MCF 10A (cell line): ENCODE measurements around the gene RUSF1. TPM values are rescaled to one million over a fixed set of nuclear protein-coding genes. Genes with fewer than 3 reads are reported as not detected.
"Not testable (repeated sequence)": the region's sequence is repeated elsewhere in the genome, so short reads cannot be mapped to it uniquely, and the experiment has no call there.

Experiments used
- BruUV-seq: library from RNA; stranded (reverse); fragments of 400-500 nt; replicated peaks from 2 replicates; lab custom pipeline; 2021; lab: Mats Ljungman, UMichigan
- CTCF ChIA-PET: fragments of 300-600 bp; sonication (Branson Sonifier 250); formaldehyde crosslinking; extraction: SDS; loops from one replicate; lab custom pipeline; 2021; ENCODE audit warnings: antibody characterized with exemption, inconsistent platforms; lab: Yijun Ruan, JAX
- POLR2A ChIA-PET: fragments of 300-600, 350-650 bp; sonication (Branson Sonifier 250); formaldehyde crosslinking; extraction: SDS; loops from one replicate; lab custom pipeline; 2020; ENCODE audit warnings: antibody characterized with exemption, inconsistent platforms; lab: Yijun Ruan, JAX
- DNase-seq: peaks from one replicate; pipeline ENCODE4 v3.0.0-alpha.2; 2018; ENCODE audit not compliant: unreplicated experiment
- H3K27ac Mint-ChIP-seq: one replicate; pipeline ENCODE4 v1.8.0; 2022; ENCODE audit warnings: mild to moderate bottlenecking, low read depth, mixed read lengths; ENCODE audit not compliant: unreplicated experiment
- H3K27me3 Mint-ChIP-seq: one replicate; pipeline ENCODE4 v1.8.0; 2022; ENCODE audit warnings: mixed read lengths; ENCODE audit not compliant: insufficient read depth, unreplicated experiment
- H3K36me3 Mint-ChIP-seq: one replicate; pipeline ENCODE4 v1.8.0; 2022; ENCODE audit warnings: mild to moderate bottlenecking, moderate library complexity, mixed read lengths; ENCODE audit not compliant: insufficient read depth, unreplicated experiment
- H3K4me1 Mint-ChIP-seq: one replicate; pipeline ENCODE4 v1.8.0; 2022; ENCODE audit warnings: mixed read lengths; ENCODE audit not compliant: insufficient read depth, unreplicated experiment
- H3K4me3 Mint-ChIP-seq: one replicate; pipeline ENCODE4 v1.8.0; 2022; ENCODE audit warnings: mild to moderate bottlenecking, moderate library complexity, mixed read lengths; ENCODE audit not compliant: unreplicated experiment
- H3K9me3 Mint-ChIP-seq: one replicate; pipeline ENCODE4 v1.8.0; 2022; ENCODE audit warnings: mixed read lengths; ENCODE audit not compliant: unreplicated experiment
- CTCF ChIP-seq: fragments of 200-600 bp; IDR thresholded peaks from one replicate; pipeline ENCODE4 v1.8.0; 2022; ENCODE audit warnings: antibody characterized with exemption, mild to moderate bottlenecking; ENCODE audit not compliant: unreplicated experiment
- intact Hi-C: fragments of 100-400 bp; cut with micrococcal nuclease; formaldehyde crosslinking; loops from 2 replicates; pipeline ENCODE4 v1.14.1; 2022
- total RNA-seq: library from RNA; stranded (reverse); gene quantifications from 2 replicates; pipeline ENCODE4 v1.2.3, GENCODE V29; 2022

RUSF1 gene
- total RNA-seq, 1 experiment from 2014 or later = 72.0 TPM

- no TSS peak for BruUV-seq
- intact Hi-C loops = loop anchor here (5.0 to 10.0 kb wide), 2 partner anchors 244 to 419 kb away; partner anchors contain the start of gene STX4
- peaks cover 21% of the 10 kb centered on the region for H3K4me1 Mint-ChIP-seq
- POLR2A ChIA-PET = interaction anchor here (0.7 to 4.8 kb wide), 13 partner anchors 8 to 497 kb away, joined by 3 to 29 read pairs (median 10); partner anchors contain the start of genes ARMC5, FUS, KAT8 and RUSF1
- peak overlapping the region; percentile 94 for H3K27ac Mint-ChIP-seq
- H3K4me3 Mint-ChIP-seq = no peak overlapping the region
- no peaks in the 10 kb centered on the region for H3K9me3 Mint-ChIP-seq
- CTCF ChIA-PET = interaction anchor here (0.6 to 2.9 kb wide), 23 partner anchors 8 to 465 kb away, joined by 3 to 26 read pairs (median 4); partner anchors contain the start of gene ZNF843
- no peak for TF ChIP-seq CTCF
- no peak for DNase-seq
- no peaks in the 10 kb centered on the region for H3K36me3 Mint-ChIP-seq
- no peaks in the 10 kb centered on the region for H3K27me3 Mint-ChIP-seq
Observed at GRCh38 chr16:31451201-31451600, 57.0 kb downstream of the RUSF1 start.

GRCh38 chr16:31445931-31446330 is 62.3 kb downstream of the RUSF1 start:
- CTCF ChIA-PET = interaction anchor here (0.6 to 7.0 kb wide), 5 partner anchors 13 to 303 kb away, joined by 3 to 65 read pairs (median 5); partner anchors contain the start of gene ARMC5
- peaks cover 12% of the 10 kb centered on the region for H3K4me1 Mint-ChIP-seq
- DNase-seq, intact Hi-C loops, BruUV-seq, H3K27ac Mint-ChIP-seq, H3K27me3 Mint-ChIP-seq, H3K36me3 Mint-ChIP-seq, H3K9me3 Mint-ChIP-seq, H3K4me3 Mint-ChIP-seq: not testable (repeated sequence)
- POLR2A ChIA-PET = interaction anchor here (1.4 to 4.7 kb wide), 3 partner anchors 9 to 372 kb away, joined by 3 to 30 read pairs (median 4); partner anchors contain the start of genes ARMC5, ZNF646 and ZNF668

- Mint-ChIP-seq H3K4me3 (peak overlapping the region; percentile 87), H3K27ac (no peak overlapping the region), H3K36me3 (peaks cover 5% of the 10 kb centered on the region), H3K27me3 (no peaks in the 10 kb centered on the region), H3K9me3 (no peaks in the 10 kb centered on the region), H3K4me1 (peaks cover 12% of the 10 kb centered on the region)
- ChIA-PET POLR2A (interaction anchor here (1.0 to 4.7 kb wide), 4 partner anchors 11 to 262 kb away, joined by 4 to 30 read pairs (median 17); partner anchors contain the start of genes ARMC5 and FUS), CTCF (interaction anchor here (0.6 to 7.0 kb wide), 20 partner anchors 11 to 488 kb away, joined by 3 to 65 read pairs (median 4); partner anchors contain the start of genes ARMC5 and HSD3B7)
- BruUV-seq = TSS peak; percentile 23
- no peak for DNase-seq
- no peak for TF ChIP-seq CTCF
- intact Hi-C loops = loop anchor here (2.0 to 5.0 kb wide), 3 partner anchors 55 to 260 kb away; partner anchors contain the start of gene FUS
Observed at GRCh38 chr16:31441956-31442355, 66.2 kb downstream of the RUSF1 start.

GRCh38 chr16:31440516-31441184 is 67.5 kb downstream of the RUSF1 start:
- DNase-seq = no peak
- CTCF ChIA-PET = interaction anchor here (0.6 to 7.0 kb wide), 5 partner anchors 11 to 385 kb away, joined by 3 to 65 read pairs (median 6); partner anchors contain the start of gene ARMC5
- intact Hi-C loops = loop anchor here (5.0 kb wide), 1 partner anchor 258 kb away; the partner anchor contains the start of gene FUS
- Mint-ChIP-seq H3K9me3 (no peaks in the 10 kb centered on the region), H3K4me1 (peaks cover 12% of the 10 kb centered on the region), H3K4me3 (no peak overlapping the region), H3K27ac (no peak overlapping the region), H3K27me3 (no peaks in the 10 kb centered on the region), H3K36me3 (peaks cover 5% of the 10 kb centered on the region)
- POLR2A ChIA-PET = interaction anchor here (0.8 to 2.4 kb wide), 3 partner anchors 11 to 261 kb away, joined by 4 to 9 read pairs (median 5); partner anchors contain the start of gene FUS
- TF ChIP-seq CTCF = no peak
- BruUV-seq = no TSS peak
